Posterior cingulate gyrus (tissue), 11 donors: ENCODE data around the gene BDH1.

ENCODE experiments used
- DNase-seq, 10 donors: peaks; one replicate each; pipeline versions ENCODE4 v3.0.0 to v3.0.0-alpha.2; 2020 to 2021; ENCODE audit warnings: mixed read lengths in 3 of 10
- intact Hi-C: fragments of 100-400 bp; cut with DNase I; formaldehyde crosslinking; loops from one replicate; pipeline ENCODE4 v1.15.1; 2023

BDH1 gene

DNA sequence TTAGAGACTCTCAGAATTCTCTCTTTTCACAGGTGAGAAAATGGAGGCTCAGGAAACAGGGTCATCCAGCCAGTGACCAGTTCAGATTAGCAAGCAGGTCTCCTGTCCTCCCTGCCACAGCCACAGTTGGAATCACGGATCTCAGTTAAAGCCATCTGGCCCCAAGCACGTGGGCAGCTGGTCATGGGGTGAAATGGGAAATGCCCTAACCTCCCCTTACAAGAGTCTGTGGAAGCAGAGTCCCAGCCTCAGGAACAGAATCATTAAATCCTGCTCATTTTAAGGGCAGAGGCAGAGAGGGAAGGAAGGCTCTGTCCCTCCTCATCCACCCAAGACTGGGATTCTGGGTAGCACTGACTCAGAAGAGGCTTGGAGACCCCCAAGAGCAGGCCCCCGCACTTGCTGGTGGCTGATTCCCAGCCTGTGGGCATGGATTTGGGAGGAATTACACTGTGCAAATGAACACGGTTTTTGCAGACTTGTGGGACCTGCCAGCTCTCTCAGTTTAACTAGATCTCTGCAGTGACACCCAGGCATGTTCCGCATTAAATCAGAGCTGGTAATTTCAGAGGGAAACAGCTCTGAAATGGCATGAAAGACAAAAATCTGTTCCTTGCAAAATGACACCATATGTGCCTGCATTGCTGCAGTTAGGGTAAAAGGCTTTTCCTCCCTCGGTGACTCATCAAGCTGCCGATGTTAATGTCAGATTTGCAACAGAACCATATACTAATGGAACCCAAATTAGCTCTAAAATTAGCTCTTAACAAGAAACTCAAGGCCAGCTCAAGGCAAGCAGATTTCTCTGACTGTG lies 89.0 kb downstream of the BDH1 start:
- peak in 4 of 10 donors; percentile 16 to 75 (median 18) for DNase-seq

DNA sequence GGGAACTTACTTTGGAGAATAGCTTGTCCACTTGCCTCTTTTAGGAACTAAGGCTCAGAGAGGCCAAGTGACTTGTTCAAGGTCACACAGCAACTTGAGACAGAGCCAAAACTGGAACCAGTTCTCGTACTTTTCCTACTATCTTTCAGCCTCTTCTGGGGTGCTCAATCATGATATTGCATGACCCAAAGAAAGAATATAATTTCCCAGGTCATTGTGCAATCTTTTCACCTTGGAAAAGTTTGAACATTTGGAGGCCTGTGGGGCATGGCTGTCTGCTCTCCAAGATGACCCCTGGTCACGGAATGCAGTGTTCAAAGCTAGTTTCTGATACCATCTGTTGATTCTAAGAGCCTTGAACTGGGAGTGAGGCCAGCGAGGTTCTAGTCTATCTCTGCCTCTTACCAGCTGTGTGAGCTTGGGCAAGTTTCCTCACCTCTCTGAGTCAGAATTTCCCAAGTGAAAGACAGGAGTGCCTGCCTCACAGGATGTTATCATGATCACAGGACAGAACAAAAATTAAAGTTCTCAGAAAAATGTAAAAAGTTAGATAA lies 89.7 kb downstream of the BDH1 start:
- intact Hi-C loops: no loop called here
- no peak for DNase-seq

More for the DNA sequence above, 89.0 kb downstream of the BDH1 start:
- intact Hi-C loops: no loop called here

DNA sequence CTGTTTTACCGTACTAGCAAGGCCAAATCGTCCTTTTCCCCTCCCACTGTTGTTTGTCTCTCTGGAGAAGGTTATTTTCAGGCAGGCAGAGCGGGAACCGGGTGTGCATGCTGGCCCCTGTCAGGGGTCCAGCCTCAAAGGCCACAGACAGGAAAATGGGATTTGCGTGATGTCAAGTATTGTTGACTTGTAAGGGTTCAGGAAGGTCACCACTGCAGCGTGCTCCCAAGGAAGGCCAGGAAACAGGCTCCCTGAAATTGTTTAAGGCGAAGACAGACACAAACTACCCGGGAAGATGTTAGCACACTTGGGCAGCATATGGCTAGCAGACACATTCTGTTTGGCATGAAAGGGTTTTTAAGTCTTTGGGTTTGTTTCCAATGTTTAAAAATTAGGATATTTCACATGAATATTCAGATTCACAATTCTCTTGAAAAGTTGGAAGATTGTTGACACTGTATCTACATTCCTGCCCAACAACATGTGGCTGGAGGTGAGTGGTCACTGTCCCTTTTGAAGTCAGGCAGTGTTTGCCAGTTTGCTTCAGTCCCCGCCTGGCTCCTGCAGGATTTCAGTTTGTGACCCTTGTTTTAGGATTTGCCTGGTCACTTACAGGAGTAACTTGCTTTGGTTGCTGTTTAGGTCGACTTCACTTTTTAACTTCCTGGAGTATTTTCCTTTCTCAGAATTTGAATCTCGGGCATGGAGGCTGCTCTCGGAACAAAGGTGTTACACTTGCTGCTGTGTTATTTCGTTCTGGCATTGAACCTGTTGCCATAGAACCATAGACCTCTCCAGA lies 90.4 kb downstream of the BDH1 start:
- peak in 1 of 10 donors; percentile 4 for DNase-seq
- intact Hi-C loops: no loop called here

DNA sequence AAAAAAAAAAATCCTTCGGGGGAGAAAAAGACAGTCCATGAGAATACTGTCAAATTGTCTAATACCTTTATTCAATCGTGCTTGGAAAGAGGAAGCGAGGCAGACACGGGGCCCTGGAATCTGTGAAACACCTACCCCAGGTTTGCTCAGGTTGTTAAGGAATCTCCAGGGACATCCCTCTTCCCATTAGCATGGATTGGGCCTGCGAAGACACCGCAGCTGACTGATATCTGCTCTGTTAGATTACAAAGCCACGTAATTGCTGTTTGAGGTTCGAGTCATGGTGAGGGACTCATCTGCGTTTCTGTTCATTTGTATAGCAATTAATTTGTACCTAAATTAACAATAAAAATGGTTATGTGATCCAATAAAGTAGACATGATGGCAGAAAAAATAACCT lies 91.0 kb downstream of the BDH1 start:
- intact Hi-C loops: no loop called here
- DNase-seq: peak in 1 of 10 donors; percentile 24

DNA sequence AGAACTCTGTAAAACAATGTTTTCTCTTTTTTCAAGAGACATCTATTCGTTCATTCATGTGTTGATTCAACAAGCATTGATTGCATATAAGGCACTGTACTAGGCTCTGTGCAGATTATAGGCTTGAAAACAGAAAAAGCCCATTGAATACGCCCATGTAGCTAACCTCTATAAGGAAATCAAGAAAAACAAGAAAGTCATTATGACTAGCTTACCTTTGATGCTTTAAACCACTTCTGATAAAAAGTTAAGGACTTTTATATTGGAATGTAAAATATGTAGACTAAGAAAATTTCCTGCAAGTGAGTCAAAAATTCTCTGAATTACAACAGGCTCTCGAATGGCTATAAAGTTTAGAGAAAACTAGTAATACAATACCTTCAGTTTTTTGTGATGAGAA lies 92.5 kb downstream of the BDH1 start:
- intact Hi-C loops: no loop called here
- no peak for DNase-seq

DNA sequence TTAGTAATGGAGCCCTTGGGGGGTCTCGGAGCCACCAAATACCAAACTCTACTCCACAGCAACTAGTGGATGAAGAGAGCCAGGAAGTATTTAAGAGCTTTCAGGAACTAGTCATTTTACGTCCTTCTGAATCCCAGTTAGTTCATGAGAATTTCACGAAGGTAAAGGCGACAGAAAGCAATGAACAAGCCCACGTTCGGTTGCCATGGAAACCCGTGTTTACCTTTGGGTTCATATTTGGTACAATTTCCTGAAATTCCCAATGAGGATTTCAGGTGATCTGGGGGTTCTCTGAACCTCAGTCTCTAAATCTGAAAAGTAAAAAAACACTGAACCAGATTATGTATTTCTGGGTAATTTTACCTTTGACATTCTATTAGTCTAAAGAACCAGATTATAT lies 93.0 kb downstream of the BDH1 start:
- intact Hi-C loops: no loop called here
- peak in 1 of 10 donors; percentile 10 for DNase-seq

DNA sequence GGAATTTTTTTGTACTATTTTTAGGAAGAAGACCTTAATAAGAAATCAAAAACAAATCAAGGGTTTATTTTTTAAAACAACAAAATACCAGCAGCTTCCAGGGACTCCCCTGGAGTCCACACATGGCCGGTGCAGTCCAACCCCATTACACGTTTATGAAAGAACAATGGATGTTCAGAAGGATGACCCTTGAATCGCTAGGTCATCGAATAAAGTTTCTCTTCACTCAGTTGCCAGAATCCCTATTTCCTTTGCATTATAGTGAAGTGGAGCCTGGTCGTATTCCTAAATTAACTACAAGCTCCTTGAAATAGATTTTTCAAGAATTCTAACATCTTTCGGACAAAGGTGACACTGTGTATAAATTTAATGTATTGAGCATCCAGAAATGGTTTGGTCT lies 95.1 kb downstream of the BDH1 start:
- no peak for DNase-seq
- intact Hi-C loops: no loop called here

DNA sequence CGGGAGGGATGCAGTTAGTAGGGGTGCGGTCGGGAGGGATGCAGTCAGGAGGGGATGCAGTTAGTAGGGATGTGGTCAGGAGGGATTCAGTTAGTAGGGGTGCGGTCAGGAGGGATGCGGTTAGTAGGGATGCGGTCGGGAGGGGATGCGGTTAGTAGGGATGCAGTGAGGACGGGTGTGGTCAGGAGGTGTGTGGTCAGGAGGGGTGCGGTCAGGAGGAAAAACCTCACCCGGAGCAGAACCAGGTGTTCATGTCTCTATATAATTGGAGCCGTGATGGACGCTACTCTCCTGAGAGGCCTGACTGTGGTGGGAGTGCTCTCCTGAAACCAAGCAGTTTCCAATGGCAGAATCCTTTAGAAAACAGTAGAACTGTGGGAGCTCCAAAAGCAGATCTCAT lies 95.8 kb downstream of the BDH1 start:
- DNase-seq: peak in 1 of 10 donors; percentile 22
- intact Hi-C loops: no loop called here
